Liver (tissue), 9 donors: ENCODE data around the gene DNAJC12. TPM values are rescaled to one million over a fixed set of nuclear protein-coding genes. Genes with fewer than 3 reads are reported as not detected.

ENCODE experiments used
- DNase-seq: peaks from one replicate; pipeline ENCODE4 v3.0.0-alpha.2; 2017; ENCODE audit warnings: low spot score
- H3K27ac ChIP-seq, 2 donors: one replicate each; pipeline ENCODE4 v1.7.0; 2013; ENCODE audit warnings: inconsistent platforms in 2 of 2, low read length in 2 of 2, control low read depth in 1 of 2, low read depth in 1 of 2, mild to moderate bottlenecking in 1 of 2
- H3K27me3 ChIP-seq, 4 donors: one replicate each; pipeline versions ENCODE4 v1.6.1 to v1.7.0; 2013; ENCODE audit warnings: low read length in 3 of 4, inconsistent platforms in 1 of 4, mild to moderate bottlenecking in 1 of 4, moderate library complexity in 1 of 4; ENCODE audit not compliant: control insufficient read depth in 4 of 4, insufficient read depth in 4 of 4
- H3K36me3 ChIP-seq, 4 donors: one replicate each; pipeline versions ENCODE4 v1.6.1 to v1.7.0; 2013; ENCODE audit warnings: low read length in 3 of 4, mild to moderate bottlenecking in 3 of 4, low read depth in 1 of 4, moderate library complexity in 1 of 4; ENCODE audit not compliant: control insufficient read depth in 4 of 4, insufficient read depth in 3 of 4
- H3K4me1 ChIP-seq, 4 donors: one replicate each; pipeline versions ENCODE4 v1.6.1 to v1.7.0; 2013; ENCODE audit warnings: low read length in 3 of 4, mild to moderate bottlenecking in 3 of 4, moderate library complexity in 1 of 4; ENCODE audit not compliant: control insufficient read depth in 4 of 4, insufficient read depth in 4 of 4
- H3K4me3 ChIP-seq, 3 donors: one replicate each; pipeline versions ENCODE4 v1.6.1 to v1.7.0; 2013; ENCODE audit warnings: low read length in 3 of 3, control low read depth in 1 of 3, low read depth in 1 of 3, mild to moderate bottlenecking in 1 of 3
- H3K9ac ChIP-seq, 2 donors: one replicate each; pipeline ENCODE4 v1.7.0; 2013; ENCODE audit warnings: low read length in 2 of 2, mild to moderate bottlenecking in 2 of 2, moderate library complexity in 2 of 2, control low read depth in 1 of 2, low read depth in 1 of 2
- H3K9me3 ChIP-seq, 4 donors: one replicate each; pipeline versions ENCODE4 v1.6.1 to v1.7.0; 2013; ENCODE audit warnings: low read length in 3 of 4; ENCODE audit not compliant: control insufficient read depth in 4 of 4
- ATF3 ChIP-seq: IDR thresholded peaks from 2 replicates; pipeline ENCODE4 v1.6.1; 2016; ENCODE audit warnings: antibody characterized with exemption
- CTCF ChIP-seq: fragments of 150-350 bp; IDR thresholded peaks from 2 replicates; pipeline ENCODE4 v1.5.1; 2017; ENCODE audit warnings: improper control_type of control experiment, low read depth, low read length; ENCODE audit not compliant: missing input control
- EGR1 ChIP-seq, 2 donors: IDR thresholded peaks; 2 replicates each; pipeline ENCODE4 v1.6.1; 2016 to 2018; ENCODE audit warnings: antibody characterized with exemption in 2 of 2, low read depth in 2 of 2
- FOXA1 ChIP-seq: IDR thresholded peaks from 2 replicates; pipeline ENCODE4 v1.6.1; 2016; ENCODE audit warnings: antibody characterized with exemption
- FOXA2 ChIP-seq: IDR thresholded peaks from 2 replicates; pipeline ENCODE4 v1.6.1; 2016; ENCODE audit warnings: antibody characterized with exemption
- GABPA ChIP-seq, 2 donors: IDR thresholded peaks in 1 of 2; conservative IDR thresholded peaks in 1 of 2; 2 replicates each; pipeline ENCODE4 v1.6.1; 2016; ENCODE audit warnings: antibody characterized with exemption in 2 of 2, mild to moderate bottlenecking in 1 of 2, moderate library complexity in 1 of 2
- HNF4A ChIP-seq, 2 donors: conservative IDR thresholded peaks; 2 replicates each; pipeline ENCODE4 v1.6.1; 2016; ENCODE audit warnings: antibody characterized with exemption in 2 of 2, mild to moderate bottlenecking in 2 of 2
- HNF4G ChIP-seq: IDR thresholded peaks from 2 replicates; pipeline ENCODE4 v1.6.1; 2016; ENCODE audit warnings: antibody characterized with exemption
- JUND ChIP-seq, 2 donors: IDR thresholded peaks; 2 replicates each; pipeline ENCODE4 v1.6.1; 2016; ENCODE audit warnings: antibody characterized with exemption in 2 of 2
- MAX ChIP-seq: IDR thresholded peaks from 2 replicates; pipeline ENCODE4 v1.6.1; 2016; ENCODE audit warnings: antibody characterized with exemption
- NR2F2 ChIP-seq: IDR thresholded peaks from 2 replicates; pipeline ENCODE4 v1.6.1; 2016; ENCODE audit warnings: antibody characterized with exemption
- RAD21 ChIP-seq, 2 donors: IDR thresholded peaks; 2 replicates each; pipeline ENCODE4 v1.6.1; 2016; ENCODE audit warnings: antibody characterized with exemption in 2 of 2, mild to moderate bottlenecking in 2 of 2
- REST ChIP-seq: IDR thresholded peaks from 2 replicates; pipeline ENCODE4 v1.6.1; 2016; ENCODE audit warnings: antibody characterized with exemption, mild to moderate bottlenecking
- RXRA ChIP-seq, 2 donors: IDR thresholded peaks; 2 replicates each; pipeline ENCODE4 v1.6.1; 2017 to 2018; ENCODE audit warnings: antibody characterized with exemption in 2 of 2, mild to moderate bottlenecking in 1 of 2
- SP1 ChIP-seq: IDR thresholded peaks from 2 replicates; pipeline ENCODE4 v1.6.1; 2018; ENCODE audit warnings: antibody characterized with exemption, mild to moderate bottlenecking
- TAF1 ChIP-seq: conservative IDR thresholded peaks from 2 replicates; pipeline ENCODE4 v1.6.1; 2016; ENCODE audit warnings: antibody characterized with exemption, mild to moderate bottlenecking
- YY1 ChIP-seq: IDR thresholded peaks from 2 replicates; pipeline ENCODE4 v1.6.1; 2016; ENCODE audit warnings: antibody characterized with exemption, mild to moderate bottlenecking
- ZBTB33 ChIP-seq: IDR thresholded peaks from 2 replicates; pipeline ENCODE4 v1.6.1; 2016; ENCODE audit warnings: antibody characterized with exemption
- WGBS: extraction: QIAGEN DNeasy Blood & Tissue Kit; methylation state at CpG from one replicate; pipeline ENCODE4 v1.1.7; 2013; 5-methylcytosine and 5-hydroxymethylcytosine counted together
- polyA plus RNA-seq, 2 donors: library from polyadenylated mRNA; stranded (reverse) in 1 of 2; unstranded in 1 of 2; fragments of 200-250 nt in 1 of 2; fragments of >200 nt in 1 of 2; fragmentation: Nextera tagmentation in 1 of 2; extraction: Ambion mirVana in 1 of 2; gene quantifications; one replicate each; pipeline versions ENCODE4 v1.2.1 to v1.2.3, GENCODE V29; 2013 to 2015
- total RNA-seq, 2 donors: library from RNA; depleted of rRNA; stranded (reverse); fragments of >200 nt; gene quantifications; one replicate each; pipeline ENCODE4 v1.2.3, GENCODE V29; 2014
- donor health status: healthy.
- donor health status: healthy.
- donor health status: healthy.
- donor health status: healthy.
- donor health status: healthy.

DNAJC12 gene
- total and polyA plus RNA-seq, 4 donors: 16.4 to 51.3 (median 32.8) TPM

- WGBS: 86% methylated on average over 10 of the region's 10 CpGs
- H3K27ac ChIP-seq: no peak overlapping the region
- H3K4me1 ChIP-seq: no peaks in the 10 kb centered on the region
- H3K4me3 ChIP-seq: no peak overlapping the region
- DNase-seq: no peak
- H3K9me3 ChIP-seq: no peaks in the 10 kb centered on the region
- no peaks in the 10 kb centered on the region for H3K36me3 ChIP-seq
- H3K27me3 ChIP-seq: no peaks in the 10 kb centered on the region
- TF ChIP-seq NR2F2 (no peak), CTCF (no peak), REST (no peak), YY1 (no peak)
- H3K9ac ChIP-seq: no peak overlapping the region
These were observed 26.8 kb upstream of the DNAJC12 start for GRCh38 chr10:67864607-67865371.

- 91% methylated on average over 2 of the region's 2 CpGs for WGBS
- Histone ChIP-seq H3K27me3 (no peaks in the 10 kb centered on the region), H3K27ac (no peak overlapping the region), H3K4me1 (no peaks in the 10 kb centered on the region), H3K4me3 (no peak overlapping the region), H3K9ac (no peak overlapping the region), H3K9me3 (no peaks in the 10 kb centered on the region), H3K36me3 (no peaks in the 10 kb centered on the region)
- no peak for DNase-seq
- TF ChIP-seq REST (no peak), YY1 (no peak), RXRA (IDR thresholded peaks at IDR 0.05) (no peak), NR2F2 (no peak), ZBTB33 (no peak), JUND (IDR thresholded peaks at IDR 0.05) (no peak), TAF1 (no peak), FOXA2 (no peak), ATF3 (no peak), EGR1 (IDR thresholded peaks at IDR 0.05; ENCODE audit: low read depth in 2 of 2) (no peak), CTCF (no peak), HNF4A (conservative IDR thresholded peaks at IDR 0.05) (no peak), GABPA (IDR thresholded peaks at IDR 0.05 in 1 of 2, conservative IDR thresholded peaks at IDR 0.05 in 1 of 2) (no peak), RAD21 (IDR thresholded peaks at IDR 0.05) (no peak), FOXA1 (no peak), MAX (no peak), SP1 (no peak), HNF4G (no peak)
These were observed 25.1 kb upstream of the DNAJC12 start for GRCh38 chr10:67863094-67863493.
